Measurements from ENCODE around the gene GNAL.

GRCh38 chr18:11798271-11798670, 109.2 kb downstream of the GNAL start:
- no peak for TF ChIP-seq POLR2AphosphoS5 (IDR thresholded peaks at IDR 0.05; ENCODE audit: low read depth, low read length)
- no peak for TF ChIP-seq TAF1 (IDR thresholded peaks at IDR 0.05; ENCODE audit: borderline replicate concordance, insufficient read depth, low read length)
- TF ChIP-seq REST (IDR thresholded peaks at IDR 0.05; ENCODE audit: insufficient read depth in 1 of 2, low read depth in 2 of 2, low read length in 2 of 2), result no peak
- TF ChIP-seq SIN3A (IDR thresholded peaks at IDR 0.05; ENCODE audit: borderline replicate concordance, insufficient read depth, low read length), result no peak
